Islet of Langerhans (tissue), 1 donor: ENCODE results near the gene TRAF3IP3.

ENCODE experiments used
- FAIRE-seq: peaks from one replicate; lab custom pipeline; 2011; peaks lifted over from hg19 to GRCh38; lab: Jason Lieb, UNC

The TRAF3IP3 gene

GRCh38 chr1:209737118-209737505 lies 18.7 kb upstream of the TRAF3IP3 start:
- no peak for FAIRE-seq

GRCh38 chr1:209738270-209738669 lies 17.6 kb upstream of the TRAF3IP3 start:
- no peak for FAIRE-seq

GRCh38 chr1:209741193-209741592 lies 14.7 kb upstream of the TRAF3IP3 start:
- no peak for FAIRE-seq

- no peak for FAIRE-seq
Measured at GRCh38 chr1:209741889-209742288, 14.0 kb upstream of the TRAF3IP3 start.

- FAIRE-seq = no peak
Measured at GRCh38 chr1:209742409-209743144, 13.3 kb upstream of the TRAF3IP3 start.

GRCh38 chr1:209743145-209743482 lies 12.7 kb upstream of the TRAF3IP3 start:
- peak; percentile 5 for FAIRE-seq

- FAIRE-seq = no peak
Measured at GRCh38 chr1:209746451-209747165, 9.2 kb upstream of the TRAF3IP3 start.

- FAIRE-seq = no peak
Measured at GRCh38 chr1:209747580-209748262, 8.1 kb upstream of the TRAF3IP3 start.

- no peak for FAIRE-seq
Measured at GRCh38 chr1:209748620-209749019, 7.2 kb upstream of the TRAF3IP3 start.

- no peak for FAIRE-seq
Measured at GRCh38 chr1:209749205-209749604, 6.6 kb upstream of the TRAF3IP3 start.

- no peak for FAIRE-seq
Measured at GRCh38 chr1:209749670-209750323, 6.1 kb upstream of the TRAF3IP3 start.

GRCh38 chr1:209751627-209752231 lies 4.1 kb upstream of the TRAF3IP3 start:
- FAIRE-seq = no peak

- no peak for FAIRE-seq
Measured at GRCh38 chr1:209752890-209753289, 3.0 kb upstream of the TRAF3IP3 start.

GRCh38 chr1:209755256-209755655 lies 597 bp upstream of the TRAF3IP3 start:
- no peak for FAIRE-seq

GRCh38 chr1:209756615-209757445 lies 977 bp downstream of the TRAF3IP3 start:
- FAIRE-seq = no peak

GRCh38 chr1:209758400-209758799 lies 2.5 kb downstream of the TRAF3IP3 start:
- no peak for FAIRE-seq

GRCh38 chr1:209759829-209760359 lies 4.0 kb downstream of the TRAF3IP3 start:
- FAIRE-seq = no peak

- FAIRE-seq = no peak
Measured at GRCh38 chr1:209761011-209761635, 5.3 kb downstream of the TRAF3IP3 start.

GRCh38 chr1:209766051-209766450 lies 10.2 kb downstream of the TRAF3IP3 start:
- FAIRE-seq = no peak

- no peak for FAIRE-seq
Measured at GRCh38 chr1:209767096-209767495, 11.2 kb downstream of the TRAF3IP3 start.

GRCh38 chr1:209767706-209768105 lies 11.9 kb downstream of the TRAF3IP3 start:
- no peak for FAIRE-seq
